IPS-20b (cell line): Measurements from ENCODE around the gene MPZL3.

Experiments used
- H3K27ac ChIP-seq: one replicate; pipeline ENCODE4 v1.5.1; 2013; ENCODE audit warnings: low read length
- H3K27me3 ChIP-seq: 2 replicates; pipeline ENCODE4 v1.6.1; 2013; ENCODE audit warnings: mild to moderate bottlenecking, low read length, inconsistent platforms; ENCODE audit not compliant: insufficient read depth
- H3K36me3 ChIP-seq: 2 replicates; pipeline ENCODE4 v1.6.1; 2013; ENCODE audit warnings: low read depth, mild to moderate bottlenecking, inconsistent platforms, low read length, moderate library complexity; ENCODE audit not compliant: insufficient read depth
- H3K4me1 ChIP-seq: 2 replicates; pipeline ENCODE4 v1.6.1; 2013; ENCODE audit warnings: mild to moderate bottlenecking, control low read depth, inconsistent platforms, low read length, moderate library complexity; ENCODE audit not compliant: insufficient read depth
- H3K4me3 ChIP-seq: 2 replicates; pipeline ENCODE4 v1.5.1; 2013; ENCODE audit warnings: mild to moderate bottlenecking, low read length, inconsistent platforms
- H3K9ac ChIP-seq: 2 replicates; pipeline ENCODE4 v1.6.1; 2013; ENCODE audit warnings: low read depth, mild to moderate bottlenecking, inconsistent platforms, low read length, moderate library complexity
- H3K9me3 ChIP-seq: 2 replicates; pipeline ENCODE4 v1.6.1; 2013; ENCODE audit warnings: mild to moderate bottlenecking, low read depth, low read length, inconsistent platforms; ENCODE audit not compliant: insufficient read depth

Gene MPZL3

DNA sequence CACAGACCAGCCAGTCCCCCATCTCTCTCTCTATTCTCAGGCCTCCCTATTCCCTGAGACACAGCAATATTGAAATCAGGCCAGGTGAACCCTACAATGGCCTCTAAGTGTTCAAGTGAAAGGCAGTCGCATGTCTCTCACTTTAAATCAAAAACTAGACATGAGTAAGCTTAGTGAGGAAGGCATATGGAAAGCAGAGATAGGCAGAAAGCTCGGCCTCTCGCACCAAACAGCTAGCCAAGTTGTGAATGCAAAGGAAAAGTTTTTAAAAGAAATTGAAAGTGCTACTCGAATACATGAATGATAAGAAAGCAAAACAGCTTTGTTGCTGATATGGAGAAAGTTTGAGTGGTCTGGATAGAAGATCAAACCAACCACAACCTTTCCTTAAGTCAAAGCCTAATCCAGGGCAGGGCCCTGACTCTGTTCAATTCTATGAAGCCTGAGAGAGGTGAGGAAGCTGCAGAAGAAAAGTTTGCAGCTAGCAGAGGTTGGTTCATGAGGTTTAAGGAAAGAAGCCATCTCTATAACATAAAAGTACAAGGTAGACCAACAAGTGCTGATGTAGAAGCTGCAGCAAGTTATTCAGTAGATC is 31.7 kb upstream of the MPZL3 start:
- no peaks in the 10 kb centered on the region for H3K27me3 ChIP-seq
- no peak overlapping the region for H3K9ac ChIP-seq
- no peak overlapping the region for H3K4me3 ChIP-seq
- no peaks in the 10 kb centered on the region for H3K9me3 ChIP-seq
- H3K4me1 ChIP-seq = no peaks in the 10 kb centered on the region
- no peak overlapping the region for H3K27ac ChIP-seq
- no peaks in the 10 kb centered on the region for H3K36me3 ChIP-seq

DNA sequence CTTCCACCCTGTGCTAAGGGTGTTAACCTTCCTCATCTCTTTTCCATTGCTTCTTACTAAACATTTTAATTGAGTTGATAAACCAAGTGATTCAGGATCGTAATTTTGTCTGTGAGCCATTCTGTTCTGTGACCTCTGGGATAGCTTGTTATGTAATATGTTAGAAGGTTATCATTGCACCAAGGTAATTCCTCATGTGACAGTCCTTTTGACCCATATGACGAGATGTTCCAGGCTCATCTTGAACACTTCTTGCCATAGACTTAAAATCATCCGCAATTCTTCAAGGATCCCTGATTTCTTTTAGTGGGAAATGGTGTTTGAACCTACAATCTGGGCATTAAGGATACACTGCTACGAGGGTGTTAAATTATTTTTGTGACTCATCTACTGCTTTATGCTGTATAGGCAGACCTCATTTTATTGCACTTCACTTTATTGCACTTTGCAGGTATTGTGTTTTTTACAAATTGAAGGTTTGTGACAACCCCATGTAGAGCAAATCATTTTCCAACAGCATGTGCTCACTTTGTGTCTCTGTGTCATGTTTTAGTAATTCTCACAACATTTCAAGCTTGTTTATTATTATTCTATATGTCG is 31.0 kb upstream of the MPZL3 start:
- Histone ChIP-seq H3K27me3 (no peaks in the 10 kb centered on the region), H3K4me3 (no peak overlapping the region), H3K9me3 (no peaks in the 10 kb centered on the region), H3K4me1 (no peaks in the 10 kb centered on the region), H3K27ac (no peak overlapping the region), H3K9ac (no peak overlapping the region), H3K36me3 (no peaks in the 10 kb centered on the region)

DNA sequence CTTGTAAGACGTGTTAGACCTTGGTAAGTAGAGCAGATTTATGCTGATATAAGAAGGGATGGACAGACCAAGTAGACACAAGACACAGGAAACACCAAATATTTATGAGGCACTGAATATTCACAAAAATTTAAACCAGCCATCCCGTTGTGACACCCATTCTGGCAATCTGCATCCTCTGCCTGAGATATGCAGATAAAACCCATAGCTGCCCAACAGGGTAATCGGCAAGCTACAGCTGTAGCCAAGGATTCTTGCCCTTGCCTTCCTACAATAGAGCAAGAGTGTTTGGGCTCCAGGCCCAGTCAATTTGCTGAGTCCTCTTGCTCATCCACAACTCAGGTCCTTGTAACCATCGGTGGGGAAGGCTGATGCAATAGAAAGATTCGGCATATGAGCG is 30.4 kb upstream of the MPZL3 start:
- H3K27ac ChIP-seq = no peak overlapping the region
- H3K9ac ChIP-seq = no peak overlapping the region
- no peak overlapping the region for H3K4me3 ChIP-seq
- no peaks in the 10 kb centered on the region for H3K9me3 ChIP-seq
- no peaks in the 10 kb centered on the region for H3K4me1 ChIP-seq
- no peaks in the 10 kb centered on the region for H3K36me3 ChIP-seq
- no peaks in the 10 kb centered on the region for H3K27me3 ChIP-seq

DNA sequence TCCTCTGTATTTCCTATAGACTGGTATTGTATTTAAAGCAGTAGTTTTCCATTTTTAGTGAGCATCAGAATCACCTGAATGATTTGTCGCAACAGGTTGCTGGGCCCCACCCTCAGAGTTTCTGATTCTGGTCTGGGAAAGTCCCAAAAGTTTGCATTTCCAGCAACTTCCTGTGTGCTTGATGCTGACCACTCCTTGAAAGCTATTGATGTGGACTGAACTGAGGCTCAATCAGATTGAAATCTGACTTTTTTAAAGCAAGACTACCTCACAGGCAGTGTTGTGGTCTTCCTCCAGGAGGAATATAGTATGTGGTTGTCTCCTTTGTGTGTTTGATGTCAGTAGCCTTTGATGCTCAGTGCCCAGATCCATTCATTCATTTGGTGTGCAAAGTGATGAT is 29.1 kb upstream of the MPZL3 start:
- Histone ChIP-seq H3K27me3 (no peaks in the 10 kb centered on the region; the same call in 1 of the 2 replicates), H3K4me1 (no peaks in the 10 kb centered on the region), H3K4me3 (no peak overlapping the region), H3K9ac (no peak overlapping the region), H3K27ac (no peak overlapping the region), H3K36me3 (no peaks in the 10 kb centered on the region), H3K9me3 (no peaks in the 10 kb centered on the region)

DNA sequence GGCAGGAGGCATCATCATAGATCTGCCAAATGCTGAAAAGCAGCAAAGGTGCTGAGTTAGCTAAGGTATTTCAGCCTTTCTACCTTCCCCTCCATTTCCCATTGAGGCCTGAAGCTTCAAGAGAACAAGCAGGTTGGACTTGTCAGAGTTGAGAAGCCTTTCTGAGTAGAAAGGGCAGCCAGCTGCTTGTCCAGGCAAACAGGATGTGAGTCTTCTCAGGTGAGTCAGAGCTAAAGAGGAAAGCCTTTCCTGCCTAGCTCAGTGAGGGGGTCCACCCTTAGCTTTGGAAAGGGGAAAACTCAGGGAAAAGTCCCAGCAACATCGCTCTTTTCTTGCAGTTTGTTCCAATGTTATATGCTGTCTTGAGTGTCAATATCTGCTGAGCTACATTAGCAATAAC is 25.1 kb upstream of the MPZL3 start:
- no peaks in the 10 kb centered on the region for H3K36me3 ChIP-seq
- H3K27ac ChIP-seq = no peak overlapping the region
- H3K9ac ChIP-seq = no peak overlapping the region
- H3K4me3 ChIP-seq = no peak overlapping the region
- peaks cover 7% of the 10 kb centered on the region for H3K27me3 ChIP-seq
- H3K4me1 ChIP-seq = no peaks in the 10 kb centered on the region
- no peaks in the 10 kb centered on the region for H3K9me3 ChIP-seq

DNA sequence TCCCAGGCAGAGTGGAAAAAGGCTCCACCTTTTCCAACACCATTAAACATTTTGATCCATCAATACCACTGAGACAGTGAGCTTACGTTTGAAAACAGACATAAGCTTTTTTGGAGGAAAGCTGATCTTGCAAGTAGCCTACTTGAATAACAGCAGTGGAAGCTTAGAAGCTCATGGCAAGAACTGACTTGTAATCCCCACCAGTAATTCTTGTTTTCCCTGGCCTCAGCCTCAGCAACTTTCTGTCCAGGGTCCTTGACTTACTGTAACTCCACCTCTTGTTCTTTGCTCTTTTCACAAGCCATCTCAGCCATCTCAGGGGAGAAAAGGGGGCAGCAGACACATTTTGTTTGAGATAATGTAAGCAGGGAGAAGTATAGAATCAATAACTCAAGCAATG is 24.3 kb upstream of the MPZL3 start:
- Histone ChIP-seq H3K9ac (no peak overlapping the region), H3K9me3 (no peaks in the 10 kb centered on the region), H3K27me3 (peaks cover 7% of the 10 kb centered on the region), H3K36me3 (no peaks in the 10 kb centered on the region), H3K4me1 (no peaks in the 10 kb centered on the region), H3K4me3 (no peak overlapping the region), H3K27ac (no peak overlapping the region)

DNA sequence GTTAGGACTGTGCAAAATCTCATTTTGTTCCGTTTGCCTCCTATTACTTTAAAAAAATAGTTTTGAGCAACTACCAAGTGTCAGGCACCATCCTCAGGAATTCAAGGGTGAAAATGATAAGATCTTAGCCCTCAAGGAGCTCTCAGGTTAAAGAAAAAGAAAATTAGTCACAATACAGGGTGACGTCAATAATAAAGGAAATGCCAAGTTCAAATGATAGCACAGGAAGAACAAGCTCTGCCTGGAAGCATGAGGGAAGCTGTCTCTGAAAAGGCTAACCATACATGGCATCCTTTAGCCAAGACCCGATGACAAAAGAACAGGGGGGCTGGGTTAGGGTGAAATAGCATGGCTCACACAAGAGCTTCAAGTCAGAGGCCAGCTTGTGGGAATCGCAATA is 23.0 kb upstream of the MPZL3 start:
- Histone ChIP-seq H3K9ac (no peak overlapping the region), H3K4me1 (no peaks in the 10 kb centered on the region), H3K27ac (no peak overlapping the region), H3K36me3 (no peaks in the 10 kb centered on the region), H3K27me3 (peaks cover 7% of the 10 kb centered on the region), H3K9me3 (no peaks in the 10 kb centered on the region), H3K4me3 (no peak overlapping the region)

DNA sequence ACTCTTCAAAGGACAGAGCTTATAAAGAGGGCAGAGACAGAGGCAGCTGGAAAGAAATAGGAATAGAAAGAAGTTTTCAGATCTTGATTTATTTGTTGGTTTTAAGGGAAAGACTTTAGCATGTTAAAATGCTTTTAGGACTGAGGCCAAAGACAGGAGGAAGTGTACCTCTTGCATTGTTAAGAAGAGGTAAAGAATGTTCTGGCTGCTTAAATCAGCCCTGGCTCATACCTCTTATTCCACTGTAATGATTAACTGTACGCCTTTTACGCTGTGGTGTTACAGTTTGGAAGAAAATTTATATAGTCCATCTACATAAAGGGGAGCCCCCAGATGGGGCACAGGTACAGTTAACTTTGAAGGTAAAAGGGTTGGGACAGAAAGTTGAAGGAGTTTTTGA is 22.0 kb upstream of the MPZL3 start:
- Histone ChIP-seq H3K36me3 (no peaks in the 10 kb centered on the region), H3K27me3 (peaks cover 14% of the 10 kb centered on the region), H3K4me3 (no peak overlapping the region), H3K9ac (no peak overlapping the region), H3K27ac (no peak overlapping the region), H3K4me1 (no peaks in the 10 kb centered on the region), H3K9me3 (no peaks in the 10 kb centered on the region)

DNA sequence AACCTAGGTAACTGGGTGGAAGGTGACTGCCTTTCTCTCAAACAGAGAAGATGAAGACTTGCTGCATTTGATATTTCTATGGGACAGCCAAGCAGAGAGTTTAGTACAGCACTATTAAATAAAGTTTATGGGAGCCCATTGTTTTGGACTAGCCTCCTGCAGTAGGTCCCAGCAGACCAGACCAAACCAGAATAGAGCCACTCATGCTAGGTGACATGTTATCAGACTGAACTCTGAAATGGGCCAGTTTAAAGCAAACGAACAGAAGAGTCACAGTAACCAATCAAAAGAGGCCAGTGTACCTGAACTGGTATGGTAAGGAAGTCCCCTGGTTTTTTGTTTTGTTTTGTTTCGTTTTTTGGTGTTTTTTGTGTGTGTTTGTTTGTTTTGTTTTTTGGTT is 19.8 kb upstream of the MPZL3 start:
- Histone ChIP-seq H3K27me3 (peaks cover 34% of the 10 kb centered on the region), H3K27ac (no peak overlapping the region), H3K4me1 (no peaks in the 10 kb centered on the region), H3K9ac (no peak overlapping the region), H3K9me3 (no peaks in the 10 kb centered on the region), H3K36me3 (no peaks in the 10 kb centered on the region), H3K4me3 (no peak overlapping the region)

DNA sequence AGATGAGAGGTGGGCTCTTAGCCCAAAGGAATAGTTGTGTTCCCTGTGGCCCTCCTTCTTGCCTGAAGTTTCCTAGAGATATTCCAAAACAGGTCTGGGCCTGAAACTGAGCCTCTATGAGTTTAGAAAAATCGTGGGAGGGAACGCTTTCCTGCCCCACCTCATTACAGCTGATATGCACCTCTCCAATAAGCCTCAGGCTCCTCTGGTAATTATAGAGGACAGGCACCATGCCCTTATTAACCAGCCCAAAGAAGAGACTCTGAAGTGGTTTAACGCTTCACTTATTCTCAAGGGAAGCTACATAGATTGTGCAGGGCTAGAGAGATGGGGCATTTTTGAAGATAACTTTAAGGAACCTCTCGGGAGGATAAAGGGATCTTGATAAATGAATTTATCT is 15.3 kb upstream of the MPZL3 start:
- H3K27me3 ChIP-seq = peaks cover 72% of the 10 kb centered on the region
- no peak overlapping the region for H3K4me3 ChIP-seq
- no peak overlapping the region for H3K27ac ChIP-seq
- H3K4me1 ChIP-seq = peaks cover 7% of the 10 kb centered on the region; the same call in 1 of the 2 replicates
- no peaks in the 10 kb centered on the region for H3K36me3 ChIP-seq
- H3K9me3 ChIP-seq = no peaks in the 10 kb centered on the region
- no peak overlapping the region for H3K9ac ChIP-seq

DNA sequence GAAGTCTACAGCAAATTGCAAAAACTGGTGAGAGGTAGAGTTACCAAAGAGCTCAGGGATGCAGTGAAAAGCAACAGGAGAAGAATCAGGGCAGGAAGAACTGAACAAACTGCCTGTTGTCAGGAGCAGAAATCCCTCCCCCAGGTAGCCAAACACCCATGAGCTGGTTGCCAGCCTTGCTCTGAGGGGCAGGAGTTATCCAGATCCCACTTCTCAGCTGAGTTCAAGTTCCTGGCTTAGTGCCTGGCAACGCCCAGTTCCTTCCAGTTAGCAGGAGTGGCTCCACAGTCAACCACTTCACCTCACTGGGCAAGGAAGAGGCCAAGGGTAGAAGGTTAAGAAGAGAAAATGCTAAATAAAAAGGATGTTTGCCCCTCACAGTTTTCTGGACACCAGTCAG is 13.8 kb upstream of the MPZL3 start:
- Histone ChIP-seq H3K4me3 (no peak overlapping the region), H3K4me1 (peaks cover 7% of the 10 kb centered on the region; the same call in 1 of the 2 replicates), H3K9ac (no peak overlapping the region), H3K36me3 (no peaks in the 10 kb centered on the region), H3K9me3 (no peaks in the 10 kb centered on the region), H3K27me3 (peaks cover 88% of the 10 kb centered on the region), H3K27ac (no peak overlapping the region)

DNA sequence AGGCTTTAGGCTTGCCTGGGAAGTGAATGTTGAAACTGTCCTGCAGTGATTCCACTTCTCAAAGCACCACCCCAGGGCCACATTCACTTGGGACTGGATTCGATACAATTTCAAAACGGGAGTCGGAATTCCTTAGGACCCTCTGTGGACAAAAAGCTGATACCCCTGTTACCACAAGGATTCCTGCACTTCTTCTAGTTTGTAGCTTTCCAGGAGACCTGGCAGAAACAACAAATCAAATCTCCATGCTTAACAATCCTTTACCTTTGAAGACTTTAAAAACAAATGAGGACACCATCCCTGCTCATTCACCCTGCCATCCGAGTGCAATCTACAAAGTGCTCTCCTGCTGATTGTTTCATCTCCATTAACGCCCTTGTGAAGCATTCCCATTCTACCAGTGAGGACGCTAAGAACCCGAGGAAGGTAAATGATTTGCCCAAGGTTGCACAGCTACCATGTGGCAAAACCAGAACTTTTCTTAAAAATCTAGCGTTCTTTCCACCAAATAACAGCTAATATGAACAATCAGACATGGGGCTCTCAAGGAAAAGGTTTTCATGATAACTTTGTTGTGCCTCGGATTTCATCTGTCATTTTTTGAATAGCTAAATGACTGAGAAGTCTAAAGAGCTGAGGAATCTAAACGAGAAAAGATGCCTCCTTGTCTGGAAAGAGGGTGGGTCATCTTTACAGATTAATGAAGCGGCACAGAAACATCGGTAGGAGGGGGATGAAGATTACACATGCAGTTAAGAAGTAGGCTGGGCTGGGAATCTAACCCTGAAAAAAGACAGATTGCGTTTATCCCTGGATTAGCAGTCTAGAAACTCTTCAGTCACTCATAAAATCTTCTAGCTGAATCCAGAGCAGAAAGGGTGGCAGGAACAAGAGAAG is 12.7 kb upstream of the MPZL3 start:
- Histone ChIP-seq H3K27me3 (peaks cover 90% of the 10 kb centered on the region), H3K9ac (peak overlapping the region; percentile 49; the same call in 1 of the 2 replicates), H3K27ac (no peak overlapping the region)

More for the DNA sequence above, 12.7 kb upstream of the MPZL3 start:
- Histone ChIP-seq H3K4me1 (peaks cover 7% of the 10 kb centered on the region; the same call in 1 of the 2 replicates), H3K4me3 (peak overlapping the region; percentile 65), H3K9me3 (no peaks in the 10 kb centered on the region), H3K36me3 (no peaks in the 10 kb centered on the region)
